Calu3 (cell line): ENCODE results near the gene KRTAP4-8. TPM values are rescaled to one million over a fixed set of nuclear protein-coding genes. Genes with fewer than 3 reads are reported as not detected.

Source experiments
- Bru-seq: library from RNA; stranded (reverse); fragments of 400-500 nt; gene quantifications from one replicate; lab custom pipeline; 2021; lab: Mats Ljungman, UMichigan
- BruChase-seq, 2 experiments: library from RNA; stranded (reverse); fragments of 400-500 nt; gene quantifications; one replicate each; lab custom pipeline; 2021; lab: Mats Ljungman, UMichigan
- BruUV-seq: library from RNA; stranded (reverse); fragments of 400-500 nt; replicated peaks from 2 replicates; lab custom pipeline; 2021; lab: Mats Ljungman, UMichigan
- CTCF ChIA-PET: fragments of 300-600 bp; sonication (Branson Sonifier 250); formaldehyde crosslinking; loops from one replicate; lab custom pipeline; 2022; ENCODE audit warnings: antibody characterized with exemption; lab: Charles Lee
- DNase-seq: peaks from one replicate; pipeline ENCODE4 v3.0.0; 2022
- H3K27ac Mint-ChIP-seq: one replicate; pipeline ENCODE4 v1.8.0; 2022; ENCODE audit warnings: mixed read lengths; ENCODE audit not compliant: unreplicated experiment
- H3K27me3 Mint-ChIP-seq: one replicate; pipeline ENCODE4 v1.8.0; 2022; ENCODE audit warnings: mixed read lengths; ENCODE audit not compliant: unreplicated experiment
- H3K36me3 Mint-ChIP-seq: one replicate; pipeline ENCODE4 v1.8.0; 2022; ENCODE audit warnings: mild to moderate bottlenecking, moderate library complexity, mixed read lengths; ENCODE audit not compliant: insufficient read depth, unreplicated experiment
- H3K4me1 Mint-ChIP-seq: one replicate; pipeline ENCODE4 v1.8.0; 2022; ENCODE audit warnings: mild to moderate bottlenecking, low read depth, mixed read lengths; ENCODE audit not compliant: unreplicated experiment
- H3K4me3 Mint-ChIP-seq: one replicate; pipeline ENCODE4 v1.8.0; 2022; ENCODE audit warnings: mild to moderate bottlenecking, low read depth, moderate library complexity, mixed read lengths; ENCODE audit not compliant: unreplicated experiment
- H3K9me3 Mint-ChIP-seq: one replicate; pipeline ENCODE4 v1.8.0; 2022; ENCODE audit warnings: low read depth, mixed read lengths; ENCODE audit not compliant: unreplicated experiment
- CTCF ChIP-seq: fragments of 200-600 bp; IDR thresholded peaks from one replicate; pipeline ENCODE4 v1.8.0; 2022; ENCODE audit warnings: antibody characterized with exemption; ENCODE audit not compliant: unreplicated experiment
- intact Hi-C: fragments of 100-400 bp; cut with micrococcal nuclease; formaldehyde crosslinking; loops from one replicate; pipeline ENCODE4 v1.10.0; 2022; ENCODE audit not compliant: unreplicated experiment
- long read RNA-seq: library from polyadenylated mRNA; stranded (forward); transcript quantifications from one replicate; pipeline ENCODE4 v2.0.0, GENCODE V29; 2022
- total RNA-seq: library from RNA; stranded (reverse); gene quantifications from 2 replicates; pipeline ENCODE4 v1.2.3, GENCODE V29; 2022

Gene KRTAP4-8
- total RNA-seq = not detected in 2 replicates
- Bru-seq, nascent RNA = not detected
- BruChase-seq, experiment 1, labeled RNA remaining after a 6-hour chase = not detected
- BruChase-seq, experiment 2, labeled RNA remaining after a 2-hour chase = not detected
- long read RNA-seq = 0 reads

GRCh38 chr17:41098042-41098441 lies at the start of gene KRTAP4-8:
Gene KRTAP4-8 (minus strand): TSS chr17:41098142. CDS start chr17:41098084, 58 bp downstream.
- Mint-ChIP-seq H3K9me3 (peaks cover 1% of the 10 kb centered on the region), H3K27me3 (no peaks in the 10 kb centered on the region), H3K27ac (no peak within 1 kb of the TSS), H3K36me3 (no peaks in the 10 kb centered on the region), H3K4me3 (no peak within 1 kb of the TSS), H3K4me1 (peaks cover 49% of the 10 kb centered on the region)
- no peak for TF ChIP-seq CTCF
- intact Hi-C loops = no loop called here
- CTCF ChIA-PET = no interaction called here
- DNase-seq = no peak
- BruUV-seq = no TSS peak

- CTCF ChIA-PET = no interaction called here
- peaks cover 6% of the 10 kb centered on the region for H3K36me3 Mint-ChIP-seq
- BruUV-seq = no TSS peak
- no peak for DNase-seq
- H3K27me3 Mint-ChIP-seq = no peaks in the 10 kb centered on the region
- H3K9me3 Mint-ChIP-seq = peaks cover 13% of the 10 kb centered on the region
- H3K4me1 Mint-ChIP-seq = peaks cover 28% of the 10 kb centered on the region
- no peak overlapping the region for H3K4me3 Mint-ChIP-seq
- no peak overlapping the region for H3K27ac Mint-ChIP-seq
- TF ChIP-seq CTCF = no peak
- intact Hi-C loops = no loop called here
Measured at GRCh38 chr17:41145261-41145660, 47.3 kb upstream of the KRTAP4-8 start.

GRCh38 chr17:41144846-41145245 lies 46.9 kb upstream of the KRTAP4-8 start:
- peaks cover 32% of the 10 kb centered on the region for H3K4me1 Mint-ChIP-seq
- BruUV-seq = no TSS peak
- no peak for TF ChIP-seq CTCF
- no peaks in the 10 kb centered on the region for H3K27me3 Mint-ChIP-seq
- intact Hi-C loops = no loop called here
- no peak overlapping the region for H3K4me3 Mint-ChIP-seq
- CTCF ChIA-PET = no interaction called here
- peaks cover 8% of the 10 kb centered on the region for H3K36me3 Mint-ChIP-seq
- no peak for DNase-seq
- H3K9me3 Mint-ChIP-seq = peaks cover 13% of the 10 kb centered on the region
- H3K27ac Mint-ChIP-seq = no peak overlapping the region

GRCh38 chr17:41141361-41141760 lies 43.4 kb upstream of the KRTAP4-8 start:
- Mint-ChIP-seq H3K27ac (peak overlapping the region; percentile 84), H3K4me3 (no peak overlapping the region), H3K4me1 (peaks cover 32% of the 10 kb centered on the region), H3K27me3 (no peaks in the 10 kb centered on the region), H3K9me3 (peaks cover 24% of the 10 kb centered on the region), H3K36me3 (peaks cover 13% of the 10 kb centered on the region)
- intact Hi-C loops = no loop called here
- CTCF ChIA-PET = interaction anchor here (1.1 to 1.2 kb wide), 2 partner anchors 9 to 407 kb away, joined by 4 to 8 read pairs; no protein-coding TSS in a partner anchor
- DNase-seq = no peak
- BruUV-seq = no TSS peak
- TF ChIP-seq CTCF = no peak
